ENCODE data around the gene BMI1. TPM values are rescaled to one million over a fixed set of nuclear protein-coding genes. Genes with fewer than 3 reads are reported as not detected.

The BMI1 gene
- total RNA-seq, 1 experiment from 2014 or later = 81.1 TPM

GRCh38 chr10:22335173-22335933, 14.5 kb downstream of the BMI1 start:
- DNase-seq (ENCODE audit: low read depth, low spot score) = no peak
- POLR2A ChIA-PET = no interaction called here
- intact Hi-C loops (cut with micrococcal nuclease) = no loop called here
- Histone ChIP-seq H3K9me2 (ENCODE audit: insufficient read depth) (no peaks in the 10 kb centered on the region), H3K4me1 (ENCODE audit: control insufficient read depth in 1 of 2, insufficient read depth in 2 of 2, low read length in 2 of 2) (peaks cover 0 to 6% of the 10 kb centered on the region in 2 experiments; a peak in 2 of 4 replicates), H3K4me2 (ENCODE audit: low read length) (no peak overlapping the region), H3K9me3 (ENCODE audit: control insufficient read depth in 1 of 2, insufficient read depth in 1 of 2, low read depth in 1 of 2, low read length in 2 of 2) (no peaks in the 10 kb centered on the region), H3K4me3 (replicated peaks in 1 of 2; ENCODE audit: low read depth in 1 of 2, low read length in 2 of 2) (no peak overlapping the region), H4K20me1 (ENCODE audit: insufficient read depth) (no peaks in the 10 kb centered on the region), H3K27ac (ENCODE audit: low read depth, low read length) (no peak overlapping the region), H3K36me3 (ENCODE audit: control insufficient read depth in 1 of 2, insufficient read depth in 2 of 2, low read length in 2 of 2) (no peaks in the 10 kb centered on the region; a peak in 1 of 4 replicates), H3K27me3 (ENCODE audit: insufficient read depth, low read length) (peaks cover 8% of the 10 kb centered on the region; the same call in 1 of the 2 replicates), H3K79me2 (ENCODE audit: insufficient read depth, low read length) (no peaks in the 10 kb centered on the region), H2AFZ (ENCODE audit: low read depth, low read length, poor library complexity, severe bottlenecking) (no peak overlapping the region), H3K9ac (ENCODE audit: low read length) (no peak overlapping the region)
- CTCF ChIA-PET = no interaction called here
- no peak for ATAC-seq
- no TSS peak for BruUV-seq (replicated peaks)
- TF ChIP-seq POLR2A (IDR thresholded peaks at IDR 0.05; ENCODE audit: borderline replicate concordance, extremely low read depth, insufficient read depth, insufficient read length) (no peak), CBX3 (IDR thresholded peaks at IDR 0.05; ENCODE audit: low read depth) (no peak), ZBTB33 (IDR thresholded peaks at IDR 0.05; ENCODE audit: extremely low read depth, insufficient replicate concordance, low read length) (no peak), ZNF274 (IDR thresholded peaks at IDR 0.05; ENCODE audit: low read depth, low read length) (no peak), YY1 (IDR thresholded peaks at IDR 0.05; ENCODE audit: extremely low read depth, insufficient replicate concordance, low read depth, low read length) (no peak), ELF1 (IDR thresholded peaks at IDR 0.05; ENCODE audit: borderline replicate concordance, low read depth) (no peak), EGR1 (IDR thresholded peaks at IDR 0.05; ENCODE audit: low read depth) (no peak), RAD21 (IDR thresholded peaks at IDR 0.05; ENCODE audit: low read depth) (no peak), EZH2phosphoT487 (IDR thresholded peaks at IDR 0.05; ENCODE audit: borderline replicate concordance) (no peak), ATF3 (IDR thresholded peaks at IDR 0.05) (no peak), EZH2 (IDR thresholded peaks at IDR 0.05) (no peak), REST (IDR thresholded peaks at IDR 0.05; ENCODE audit: low read depth) (no peak), CEBPB (IDR thresholded peaks at IDR 0.05; ENCODE audit: low read depth) (no peak), TCF7L2 (IDR thresholded peaks at IDR 0.05; ENCODE audit: borderline replicate concordance, extremely low read depth, insufficient read depth, insufficient read length) (no peak), ZFX (IDR thresholded peaks at IDR 0.05) (no peak)
- RAD21 ChIA-PET (ENCODE audit: low non-redundant PET in 1 of 2, low total read pairs in 2 of 2, uncharacterized antibody in 2 of 2, unreplicated experiment in 2 of 2) = no interaction called here
